Measurements from ENCODE around the gene ALS2CL.

Gene ALS2CL

DNA sequence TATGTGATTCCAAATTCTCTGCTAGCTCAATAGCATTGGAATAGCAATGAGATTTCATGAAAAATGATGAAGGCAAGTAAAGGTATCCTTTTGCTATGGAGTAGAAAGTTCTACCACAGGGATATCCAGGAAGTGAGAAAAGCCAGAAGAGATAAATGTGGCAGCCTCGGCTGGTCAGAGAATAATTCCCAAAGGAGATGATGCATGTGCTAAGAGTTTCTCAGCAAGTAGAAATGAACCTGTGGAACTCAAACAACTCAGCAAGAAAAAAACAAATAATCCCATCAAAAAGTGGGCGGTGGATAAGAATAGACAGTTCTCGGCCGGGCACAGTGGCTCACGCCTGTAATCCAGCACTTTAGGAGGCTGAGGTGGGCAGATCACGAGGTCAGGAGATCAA lies 38.2 kb downstream of the ALS2CL start:
- Histone ChIP-seq H3K4me3 (ENCODE audit: low read depth in 1 of 2, low read length in 1 of 2) (no peak overlapping the region), H3K27ac (no peak overlapping the region), H3K36me3 (no peaks in the 10 kb centered on the region), H3K9me3 (no peaks in the 10 kb centered on the region), H3K4me1 (ENCODE audit: control insufficient read depth in 1 of 2, insufficient read depth in 1 of 2, low read depth in 1 of 2, low read length in 1 of 2) (no peaks in the 10 kb centered on the region), H3K27me3 (no peaks in the 10 kb centered on the region)
- TF ChIP-seq, protein P1, sequence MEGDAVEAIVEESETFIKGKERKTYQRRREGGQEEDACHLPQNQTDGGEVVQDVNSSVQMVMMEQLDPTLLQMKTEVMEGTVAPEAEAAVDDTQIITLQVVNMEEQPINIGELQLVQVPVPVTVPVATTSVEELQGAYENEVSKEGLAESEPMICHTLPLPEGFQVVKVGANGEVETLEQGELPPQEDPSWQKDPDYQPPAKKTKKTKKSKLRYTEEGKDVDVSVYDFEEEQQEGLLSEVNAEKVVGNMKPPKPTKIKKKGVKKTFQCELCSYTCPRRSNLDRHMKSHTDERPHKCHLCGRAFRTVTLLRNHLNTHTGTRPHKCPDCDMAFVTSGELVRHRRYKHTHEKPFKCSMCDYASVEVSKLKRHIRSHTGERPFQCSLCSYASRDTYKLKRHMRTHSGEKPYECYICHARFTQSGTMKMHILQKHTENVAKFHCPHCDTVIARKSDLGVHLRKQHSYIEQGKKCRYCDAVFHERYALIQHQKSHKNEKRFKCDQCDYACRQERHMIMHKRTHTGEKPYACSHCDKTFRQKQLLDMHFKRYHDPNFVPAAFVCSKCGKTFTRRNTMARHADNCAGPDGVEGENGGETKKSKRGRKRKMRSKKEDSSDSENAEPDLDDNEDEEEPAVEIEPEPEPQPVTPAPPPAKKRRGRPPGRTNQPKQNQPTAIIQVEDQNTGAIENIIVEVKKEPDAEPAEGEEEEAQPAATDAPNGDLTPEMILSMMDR (IDR thresholded peaks at IDR 0.05) = no peak

DNA sequence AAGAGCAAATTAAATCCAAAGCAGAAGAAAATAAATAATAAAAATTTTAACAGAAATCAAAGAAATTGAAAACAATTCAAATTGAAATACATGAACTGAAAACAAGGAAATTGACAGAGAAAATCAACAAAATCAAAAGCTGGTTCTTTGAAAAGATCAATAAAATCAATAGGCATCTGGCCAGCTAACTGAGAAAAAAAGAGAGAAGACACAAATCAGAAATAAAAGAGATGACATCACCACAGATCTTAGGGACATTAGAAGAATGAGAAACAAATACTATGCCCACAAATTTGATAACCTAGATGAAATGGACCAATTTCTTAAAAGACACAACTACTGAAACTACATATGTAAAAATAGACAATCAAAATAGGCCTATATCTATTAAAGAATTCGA lies 42.4 kb downstream of the ALS2CL start:
- Histone ChIP-seq H3K27ac (no peak overlapping the region), H3K4me3 (ENCODE audit: low read depth in 1 of 2, low read length in 1 of 2) (no peak overlapping the region), H3K4me1 (ENCODE audit: control insufficient read depth in 1 of 2, insufficient read depth in 1 of 2, low read depth in 1 of 2, low read length in 1 of 2) (no peaks in the 10 kb centered on the region), H3K36me3 (no peaks in the 10 kb centered on the region), H3K9me3 (no peaks in the 10 kb centered on the region), H3K27me3 (no peaks in the 10 kb centered on the region)
- TF ChIP-seq, protein P1 (IDR thresholded peaks at IDR 0.05) = no peak

DNA sequence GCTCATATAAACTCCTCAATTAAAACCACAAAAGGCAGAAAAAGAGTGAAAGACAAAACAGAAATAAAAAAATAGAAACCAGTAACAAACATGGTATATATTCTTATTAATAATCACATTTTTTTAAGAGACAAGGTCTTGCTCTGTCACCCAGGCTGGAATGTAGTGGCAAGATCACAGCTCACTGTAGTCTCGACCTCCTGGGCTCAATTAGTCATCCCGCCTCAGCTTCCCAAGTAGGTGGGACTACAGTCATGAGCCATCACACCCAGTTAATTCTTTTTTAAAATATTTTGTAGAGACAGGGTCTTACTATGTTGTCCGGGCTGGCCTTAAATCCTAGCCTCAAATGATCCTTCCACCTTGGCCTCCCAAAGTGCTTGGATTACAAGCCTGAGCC lies 44.0 kb downstream of the ALS2CL start:
- no peak overlapping the region for H3K27ac ChIP-seq
- H3K36me3 ChIP-seq = no peaks in the 10 kb centered on the region
- TF ChIP-seq, protein P1 (IDR thresholded peaks at IDR 0.05) = no peak
- no peak overlapping the region for H3K4me3 ChIP-seq (ENCODE audit: low read depth in 1 of 2, low read length in 1 of 2)
- no peaks in the 10 kb centered on the region for H3K4me1 ChIP-seq (ENCODE audit: control insufficient read depth in 1 of 2, insufficient read depth in 1 of 2, low read depth in 1 of 2, low read length in 1 of 2)
- no peaks in the 10 kb centered on the region for H3K9me3 ChIP-seq
- no peaks in the 10 kb centered on the region for H3K27me3 ChIP-seq

DNA sequence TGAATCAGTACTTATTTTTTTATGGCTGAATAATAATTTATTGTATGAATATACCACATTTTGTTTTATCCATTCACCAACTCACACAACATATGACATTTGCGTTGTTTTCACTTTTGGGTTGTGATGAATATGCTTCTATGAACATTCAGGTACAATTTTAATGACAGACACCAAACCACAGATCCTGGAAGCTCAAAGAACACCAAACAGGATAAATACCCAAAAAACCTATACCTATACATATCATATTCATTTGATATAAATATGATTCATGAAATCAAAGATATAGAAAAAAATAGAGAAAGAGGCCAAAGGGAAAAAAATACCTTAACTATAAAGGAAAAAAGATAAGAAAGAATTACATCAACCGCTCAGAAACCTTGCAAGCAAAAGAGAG lies 45.4 kb downstream of the ALS2CL start:
- Histone ChIP-seq H3K27me3 (peaks cover 10% of the 10 kb centered on the region), H3K4me1 (ENCODE audit: control insufficient read depth in 1 of 2, insufficient read depth in 1 of 2, low read depth in 1 of 2, low read length in 1 of 2) (no peaks in the 10 kb centered on the region), H3K36me3 (no peaks in the 10 kb centered on the region), H3K27ac (no peak overlapping the region), H3K4me3 (ENCODE audit: low read depth in 1 of 2, low read length in 1 of 2) (no peak overlapping the region), H3K9me3 (no peaks in the 10 kb centered on the region)
- TF ChIP-seq, protein P1 (IDR thresholded peaks at IDR 0.05) = no peak

DNA sequence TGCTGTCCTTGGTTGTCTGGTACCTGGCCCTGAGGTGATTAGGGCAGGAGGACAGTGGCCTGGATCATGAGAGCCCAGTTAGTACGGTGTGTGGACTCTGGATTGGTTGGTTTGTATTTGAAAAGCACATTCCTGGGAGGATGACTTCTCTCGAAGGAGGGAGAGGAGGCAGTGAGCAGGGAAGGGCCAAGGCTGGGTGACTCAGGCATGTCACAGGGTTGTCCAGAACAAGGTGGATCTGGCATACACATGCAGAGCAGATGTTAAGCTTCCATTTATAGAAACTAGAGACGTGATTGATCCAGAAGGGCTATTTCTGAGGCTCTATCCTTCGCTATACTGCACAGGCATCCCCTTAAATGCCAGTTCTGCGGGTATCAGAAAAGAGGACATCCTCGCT lies 46.8 kb downstream of the ALS2CL start:
- Histone ChIP-seq H3K36me3 (no peaks in the 10 kb centered on the region), H3K9me3 (no peaks in the 10 kb centered on the region), H3K4me3 (ENCODE audit: low read depth in 1 of 2, low read length in 1 of 2) (no peak overlapping the region), H3K4me1 (ENCODE audit: control insufficient read depth in 1 of 2, insufficient read depth in 1 of 2, low read depth in 1 of 2, low read length in 1 of 2) (no peaks in the 10 kb centered on the region), H3K27ac (no peak overlapping the region), H3K27me3 (peaks cover 22% of the 10 kb centered on the region)
- TF ChIP-seq, protein P1 (IDR thresholded peaks at IDR 0.05) = no peak

DNA sequence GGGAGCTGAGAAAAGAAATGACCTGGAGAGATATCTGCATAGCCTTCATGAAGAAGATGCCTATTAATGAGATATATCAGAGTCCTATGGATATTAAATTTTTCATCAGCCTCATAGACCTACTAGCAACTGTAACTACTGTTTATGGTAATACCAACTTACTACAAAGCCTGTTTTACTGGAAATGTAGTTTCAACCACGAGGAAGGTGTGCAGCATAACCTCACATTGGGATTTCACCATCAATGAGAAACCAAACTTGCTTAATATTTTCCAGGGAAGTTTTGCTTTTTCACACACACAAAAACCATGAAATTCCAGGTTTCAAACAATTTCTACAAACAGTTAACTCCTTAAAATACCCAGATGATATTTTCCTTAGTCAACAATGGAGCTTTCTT lies 49.8 kb downstream of the ALS2CL start:
- Histone ChIP-seq H3K9me3 (no peaks in the 10 kb centered on the region), H3K27ac (no peak overlapping the region), H3K27me3 (peaks cover 29% of the 10 kb centered on the region), H3K4me1 (ENCODE audit: control insufficient read depth in 1 of 2, insufficient read depth in 1 of 2, low read depth in 1 of 2, low read length in 1 of 2) (no peaks in the 10 kb centered on the region), H3K36me3 (no peaks in the 10 kb centered on the region), H3K4me3 (ENCODE audit: low read depth in 1 of 2, low read length in 1 of 2) (no peak overlapping the region)
- TF ChIP-seq, protein P1 (IDR thresholded peaks at IDR 0.05) = no peak
